Fibroblast of upper back skin (primary cell): ENCODE data around the gene HSBP1L1.

Experiments used
- DNase-seq: peaks from one replicate; pipeline ENCODE4 v3.0.0-alpha.2; 2013

HSBP1L1 gene

DNA sequence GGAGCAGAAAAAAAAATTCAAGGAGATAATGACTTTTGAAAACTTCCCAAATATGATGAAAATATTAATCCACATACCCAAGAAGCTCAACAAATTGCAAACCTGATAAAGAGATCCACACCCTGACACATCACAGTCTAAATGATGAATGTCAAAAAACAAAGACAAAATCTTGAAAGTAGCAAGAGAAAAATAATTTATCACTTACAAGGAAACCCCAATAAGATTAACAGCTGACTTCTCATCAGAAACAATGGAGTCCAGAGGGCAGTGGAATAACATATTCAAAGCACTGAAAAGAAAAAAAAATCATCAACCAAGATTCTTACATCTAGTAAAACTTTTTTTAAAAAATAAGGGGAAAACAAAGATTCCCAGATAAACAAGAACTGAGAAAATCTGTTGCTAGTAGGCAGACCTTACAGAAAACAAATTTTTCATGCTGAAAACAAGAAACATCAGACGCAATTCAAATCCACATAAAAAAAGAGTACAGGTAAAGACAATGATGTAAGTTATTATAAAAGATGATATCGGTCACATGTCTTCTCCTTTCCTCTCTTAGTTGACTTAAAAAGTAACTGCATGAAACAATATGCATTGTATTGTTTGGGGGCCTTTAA is 34.3 kb upstream of the HSBP1L1 start:
- no peak for DNase-seq

DNA sequence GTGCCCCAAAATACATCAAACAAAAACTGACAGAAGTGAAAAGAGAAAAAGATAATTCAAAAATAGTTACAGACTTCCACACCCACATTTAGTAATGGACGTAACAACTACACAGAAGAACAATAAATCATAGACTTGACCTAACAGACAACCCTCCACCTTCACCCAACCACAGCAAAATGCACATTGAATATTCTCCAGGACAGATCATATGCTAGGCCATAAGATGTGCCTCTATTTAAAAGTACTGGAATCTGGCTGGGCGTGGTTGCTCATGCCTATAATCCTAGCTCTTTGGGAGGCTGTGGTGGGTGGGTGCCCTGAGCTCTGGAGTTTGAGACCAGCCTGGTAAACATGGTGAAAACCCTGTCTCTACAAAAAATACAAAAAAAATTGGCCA is 33.0 kb upstream of the HSBP1L1 start:
- no peak for DNase-seq

DNA sequence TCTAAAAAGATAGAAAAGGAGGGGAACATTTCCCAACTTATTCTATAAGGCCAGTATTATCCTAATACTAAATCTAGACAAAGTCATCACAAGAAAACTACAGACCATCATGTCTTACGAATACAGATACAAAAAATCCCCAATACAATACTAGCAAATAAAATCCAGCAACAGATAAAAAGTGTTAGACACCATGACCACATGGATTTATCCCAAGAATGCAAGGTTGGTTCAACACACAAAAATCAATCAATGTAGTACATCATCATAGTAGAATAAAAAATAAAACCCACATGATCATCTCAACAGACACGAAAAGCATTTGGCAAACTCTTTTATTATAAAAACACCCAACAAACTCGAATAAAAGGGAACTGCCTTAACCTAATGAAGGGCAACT is 31.5 kb upstream of the HSBP1L1 start:
- no peak for DNase-seq

DNA sequence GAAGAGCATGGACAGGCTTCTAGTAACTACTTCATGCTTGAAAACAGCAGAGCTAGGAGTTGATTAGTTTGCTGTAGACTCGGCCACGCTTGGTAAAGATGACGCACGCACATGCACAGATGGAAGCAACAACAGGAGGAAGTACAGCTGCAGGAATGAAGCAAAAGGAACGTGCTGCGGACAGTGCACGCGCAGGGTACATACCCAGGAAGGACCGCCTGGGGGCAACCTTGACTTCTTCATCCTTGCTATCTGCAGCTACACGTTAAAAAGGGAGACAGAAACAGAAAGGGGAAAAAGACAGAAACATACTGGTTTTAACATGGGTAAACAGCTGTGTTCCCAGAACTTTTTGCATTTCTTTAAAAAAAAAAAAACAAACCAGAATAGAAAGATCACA is 30.7 kb upstream of the HSBP1L1 start:
- DNase-seq: peak; percentile 78

DNA sequence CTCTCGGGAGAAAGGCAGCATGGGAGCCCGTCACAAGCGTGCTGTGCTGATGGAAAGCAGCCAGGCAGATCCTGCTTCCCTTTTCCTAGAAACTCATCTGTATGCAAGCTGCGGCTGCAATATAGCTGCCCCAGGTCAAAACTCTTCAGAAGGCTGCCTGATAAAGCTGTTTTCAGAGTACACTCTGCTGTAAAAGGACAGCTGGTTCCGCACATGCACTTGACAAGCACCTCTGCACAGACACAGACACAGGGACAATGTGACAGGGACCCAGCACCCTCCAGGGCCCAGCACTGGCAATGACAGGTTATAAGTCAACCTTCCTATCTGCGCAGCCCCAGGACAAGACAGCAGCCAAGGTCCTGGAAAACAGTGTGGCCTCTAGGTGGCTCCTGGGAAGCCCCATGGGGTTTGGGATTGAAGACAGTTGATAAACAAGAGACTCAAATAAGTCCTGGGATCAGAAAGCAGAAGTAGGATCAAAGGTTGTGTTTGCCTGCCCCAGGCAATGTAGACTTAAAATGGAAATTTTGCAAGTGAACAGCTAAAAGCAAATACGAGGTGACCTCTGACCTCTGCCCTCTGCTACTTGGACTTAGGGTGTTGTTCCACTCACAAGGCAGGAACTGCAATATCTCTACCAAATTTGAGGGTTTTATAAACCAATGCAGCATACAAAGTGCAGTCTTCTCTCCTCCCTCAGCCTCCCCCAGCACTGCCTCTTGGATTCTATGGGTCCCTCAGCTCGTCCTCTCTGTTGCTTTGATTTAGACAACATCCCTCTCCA is 29.9 kb upstream of the HSBP1L1 start:
- no peak for DNase-seq

DNA sequence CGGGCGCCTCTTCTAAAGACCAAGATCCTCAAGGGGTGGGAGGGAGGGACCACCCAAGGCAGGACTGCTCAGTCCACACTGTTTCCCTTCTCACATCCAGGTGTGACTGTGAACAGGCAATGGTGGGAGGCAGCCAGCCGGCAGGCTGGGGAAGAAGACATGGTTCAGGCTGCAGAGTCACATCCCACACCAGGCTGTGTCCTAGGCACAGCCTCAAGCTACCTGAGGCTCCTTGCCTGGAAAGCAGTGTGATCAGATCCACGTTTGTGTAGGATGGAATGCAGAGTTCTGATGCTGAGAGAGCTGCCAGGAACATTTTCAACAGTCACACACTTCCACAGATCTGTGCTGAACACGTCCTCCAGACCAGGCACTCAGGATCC is 29.4 kb upstream of the HSBP1L1 start:
- no peak for DNase-seq

DNA sequence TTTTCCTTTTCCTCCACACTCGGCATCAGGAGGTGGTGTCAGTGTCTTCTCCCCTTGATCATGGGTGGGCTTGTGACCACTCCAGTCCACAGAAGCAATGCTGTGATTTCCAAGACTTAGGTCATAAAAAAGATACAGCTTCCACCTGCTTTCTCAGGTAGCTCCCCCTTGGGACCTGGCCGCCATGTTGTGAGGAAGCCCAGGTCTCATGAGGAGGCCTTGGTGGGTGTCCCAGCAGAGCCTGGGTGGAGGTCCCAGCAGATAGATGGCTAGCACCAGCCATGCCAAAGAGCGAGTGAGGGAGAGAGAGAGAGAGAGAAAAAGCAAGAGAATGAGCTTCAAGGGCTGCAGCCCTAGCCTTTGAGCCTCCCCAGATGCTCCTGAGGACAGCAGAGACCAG is 28.9 kb upstream of the HSBP1L1 start:
- DNase-seq: no peak

DNA sequence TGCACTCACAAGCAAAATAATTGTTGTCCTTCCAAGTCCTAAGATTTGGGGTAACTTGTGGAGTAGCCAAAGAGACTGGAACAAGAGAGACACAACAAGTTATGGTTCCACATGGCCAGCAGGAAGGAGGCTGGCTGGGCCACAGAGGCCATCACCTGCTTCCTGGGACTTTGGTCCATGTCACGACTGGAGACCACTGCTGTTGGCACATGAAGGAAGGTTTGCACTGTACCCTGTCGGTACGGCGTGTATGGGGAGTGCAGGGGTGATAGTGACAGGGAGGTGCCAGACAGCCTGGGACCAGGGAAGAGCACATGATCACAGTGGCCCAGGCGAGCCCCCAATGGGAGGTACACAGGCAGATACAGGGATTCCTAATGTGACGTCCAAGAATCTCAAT is 28.5 kb upstream of the HSBP1L1 start:
- no peak for DNase-seq

DNA sequence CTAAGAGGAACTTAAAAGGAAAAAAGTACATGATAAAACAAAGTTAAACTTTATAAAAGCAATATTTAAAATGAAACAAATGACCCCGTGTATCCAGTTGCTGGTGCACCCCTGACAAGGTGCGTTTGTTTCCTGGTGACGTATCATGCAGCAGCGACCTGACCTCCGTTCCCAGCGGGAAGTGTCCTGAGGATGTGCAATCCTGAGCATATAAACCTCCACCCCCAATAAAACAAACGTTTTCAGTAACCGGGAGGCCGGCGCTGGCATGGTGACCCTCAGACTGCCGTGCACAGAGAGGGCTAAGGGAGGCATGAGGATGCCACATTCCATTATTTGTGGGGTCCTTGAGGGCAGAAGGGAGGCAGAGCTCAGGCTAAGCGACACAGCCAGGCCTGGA is 27.8 kb upstream of the HSBP1L1 start:
- no peak for DNase-seq

DNA sequence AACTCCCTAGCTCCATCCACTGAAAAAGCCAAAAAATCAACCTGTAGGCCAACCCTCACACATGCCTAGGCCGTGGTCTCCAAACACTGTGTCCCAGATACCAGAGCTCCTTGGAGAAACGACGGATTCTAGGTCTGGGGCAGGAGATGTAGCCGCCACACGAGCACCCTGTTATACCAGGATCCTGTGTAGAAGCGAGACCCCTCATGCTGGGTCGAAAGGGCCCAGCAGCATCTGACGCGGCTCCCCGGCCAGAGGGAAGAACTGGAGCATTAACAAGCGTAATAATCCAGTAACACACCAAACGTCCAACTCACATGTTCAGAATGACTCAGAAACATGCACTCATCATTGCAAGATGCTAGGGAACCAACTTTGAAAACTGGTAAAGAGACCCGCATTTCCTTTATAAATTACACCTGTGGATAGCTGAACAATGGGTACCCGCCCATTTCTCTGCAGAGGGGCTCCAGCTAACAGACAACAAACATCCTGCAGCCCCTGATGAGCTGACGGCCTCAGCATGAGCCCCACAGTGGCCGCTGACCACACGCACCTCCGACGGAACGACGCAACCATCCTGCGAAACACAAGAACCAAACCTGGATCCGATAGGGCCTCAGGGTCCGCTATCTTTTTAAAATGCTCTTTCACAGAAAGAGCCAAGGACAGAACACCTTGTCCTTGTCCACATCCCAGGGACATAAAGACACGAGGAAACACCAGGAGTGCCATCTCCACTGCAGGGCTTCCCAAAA is 27.2 kb upstream of the HSBP1L1 start:
- no peak for DNase-seq

DNA sequence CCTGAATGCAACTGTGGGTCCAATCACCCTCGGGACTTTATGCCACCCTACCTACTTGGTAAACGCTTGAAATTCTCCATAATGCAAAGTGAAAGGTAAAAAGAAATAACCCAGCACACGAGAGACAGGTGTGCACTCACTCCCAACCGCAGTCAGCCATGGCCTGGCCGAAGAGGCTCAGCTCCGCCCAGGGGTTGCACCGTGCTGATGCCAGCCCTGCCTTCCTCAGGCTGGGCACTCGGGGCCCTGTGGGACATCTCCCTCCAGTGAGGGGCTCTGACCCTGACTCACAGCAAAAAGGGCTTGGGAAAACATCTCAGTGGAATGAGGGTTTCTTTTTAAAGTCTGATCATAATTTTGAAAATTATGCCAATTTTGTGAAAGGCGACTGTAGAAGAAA is 26.2 kb upstream of the HSBP1L1 start:
- DNase-seq: no peak

DNA sequence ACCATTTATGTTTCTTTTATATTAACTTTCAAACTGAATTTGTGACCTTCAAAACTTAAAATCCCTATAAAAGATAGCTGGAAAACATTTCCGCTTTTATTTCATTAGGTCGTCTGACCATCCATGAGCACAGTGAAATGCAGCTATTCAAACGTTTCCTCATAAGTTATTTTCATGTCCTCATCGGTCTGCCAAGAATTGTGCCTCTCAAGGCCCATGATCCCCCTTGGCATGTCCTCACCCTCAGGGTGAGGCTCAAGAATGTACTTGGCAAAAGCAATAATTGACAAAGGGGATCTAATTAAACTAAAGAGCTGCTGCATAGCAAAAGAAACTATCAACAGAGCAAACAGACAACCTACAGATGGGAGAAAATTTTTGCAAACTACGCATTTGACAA is 25.3 kb upstream of the HSBP1L1 start:
- DNase-seq: no peak

DNA sequence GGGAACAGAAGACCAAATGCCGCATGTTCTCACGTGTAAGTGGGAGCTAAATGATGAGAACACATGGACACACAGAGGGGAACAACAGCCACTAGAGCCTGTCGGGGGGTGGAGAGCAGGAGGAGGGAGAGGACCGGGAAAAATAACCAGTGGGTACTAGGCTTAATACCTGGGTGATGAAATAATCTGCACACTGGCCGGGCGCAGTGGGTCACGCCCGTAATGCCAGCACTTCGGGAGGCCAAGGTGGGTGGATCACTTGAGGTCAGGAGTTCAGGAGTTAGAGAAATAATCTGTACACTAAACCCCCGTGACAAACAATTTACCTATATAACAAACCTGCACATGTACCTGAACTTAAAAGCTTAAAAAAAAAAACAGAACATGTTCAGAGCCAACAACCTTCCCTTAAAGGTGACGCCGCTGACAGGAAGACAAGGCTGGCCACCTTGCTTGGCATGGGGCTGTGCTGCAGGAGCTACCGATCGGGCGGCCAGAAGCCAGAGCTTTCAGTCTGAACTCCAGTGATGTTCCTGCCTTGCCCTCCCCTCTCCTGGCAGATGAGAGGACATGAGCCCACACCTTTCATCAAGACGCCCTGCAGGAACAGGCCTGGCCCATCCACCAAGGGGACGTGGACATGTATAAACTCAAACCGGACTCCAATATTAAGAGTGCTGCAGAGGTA is 24.2 kb upstream of the HSBP1L1 start:
- DNase-seq: no peak

DNA sequence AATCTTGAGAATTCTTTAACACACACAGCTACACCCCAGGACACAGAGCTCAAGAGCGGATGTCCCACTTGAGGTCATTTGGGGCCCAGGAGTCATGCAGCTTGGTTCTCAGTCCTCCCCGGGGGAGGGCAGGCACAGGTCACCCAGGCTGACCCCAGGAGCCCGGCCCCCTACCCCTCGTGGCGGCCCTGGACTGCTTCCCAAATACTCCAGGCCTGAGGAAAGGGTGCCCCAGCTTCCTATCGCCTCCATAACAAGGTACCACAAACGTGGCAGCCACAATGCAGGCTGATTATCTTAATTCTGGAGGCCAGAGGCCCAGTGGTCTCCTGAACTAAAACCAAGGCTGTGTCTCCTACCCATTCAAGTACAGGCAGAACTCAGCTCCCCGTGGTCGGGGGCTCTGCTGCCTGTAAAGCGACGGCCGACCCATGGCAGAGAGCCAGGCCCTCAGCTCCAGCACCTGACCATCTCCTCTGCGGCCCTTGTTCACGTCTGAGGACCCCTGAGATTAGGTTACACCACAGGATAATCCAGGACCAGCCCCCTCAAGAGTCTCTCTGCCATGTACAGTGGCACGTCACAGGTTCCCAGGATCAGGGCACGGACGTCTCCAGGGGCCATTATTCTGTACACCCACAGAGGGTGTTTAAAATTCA is 23.5 kb upstream of the HSBP1L1 start:
- DNase-seq: no peak

DNA sequence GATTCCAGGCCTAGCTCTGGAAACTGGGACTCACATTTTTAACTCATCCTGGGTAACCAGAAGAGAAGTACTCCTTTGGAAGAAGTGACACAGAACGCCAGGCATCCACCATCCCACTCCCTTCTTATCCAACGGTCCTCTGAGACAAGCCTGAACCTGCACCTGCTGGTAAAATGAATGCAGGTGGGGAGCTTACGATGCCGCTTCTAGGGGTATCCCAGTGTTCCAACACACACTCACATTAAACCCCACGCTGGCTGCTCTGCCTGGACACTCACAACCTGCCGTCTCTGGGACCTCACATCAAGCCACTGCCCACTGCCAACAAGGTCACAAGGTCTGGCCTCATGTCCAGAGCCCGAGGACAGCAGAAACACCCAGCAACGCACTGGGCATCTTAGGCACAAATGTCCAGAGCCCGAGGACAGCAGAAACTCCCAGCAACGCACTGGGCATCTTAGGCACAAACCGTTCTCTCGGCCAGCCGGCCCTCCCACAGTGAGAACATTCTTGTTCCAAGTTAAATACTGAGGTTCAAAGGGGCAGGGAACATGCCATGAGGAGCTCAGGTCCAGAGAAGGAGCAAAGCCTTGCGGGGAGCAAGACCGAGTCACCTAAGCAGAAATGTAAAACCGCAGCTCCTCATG is 22.8 kb upstream of the HSBP1L1 start:
- no peak for DNase-seq

DNA sequence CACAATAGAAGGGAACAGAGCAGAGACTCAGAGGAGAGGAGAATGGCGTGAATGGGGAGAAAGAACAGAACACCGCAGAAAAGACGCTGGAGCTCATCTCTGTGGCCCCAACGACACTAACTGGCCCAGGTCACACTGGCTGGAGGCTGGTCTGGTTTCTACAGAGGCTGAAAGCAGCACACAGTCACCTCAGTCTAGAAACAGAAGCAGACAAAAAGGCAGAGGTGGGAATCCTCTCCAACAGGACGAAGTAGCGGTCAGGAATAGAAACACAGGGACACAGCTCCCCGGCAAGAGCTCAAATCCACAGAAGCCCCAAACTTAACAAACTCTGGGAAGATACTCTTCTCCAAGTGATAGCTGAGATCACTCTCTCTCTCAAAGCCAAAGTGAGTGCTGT is 22.2 kb upstream of the HSBP1L1 start:
- DNase-seq: no peak

DNA sequence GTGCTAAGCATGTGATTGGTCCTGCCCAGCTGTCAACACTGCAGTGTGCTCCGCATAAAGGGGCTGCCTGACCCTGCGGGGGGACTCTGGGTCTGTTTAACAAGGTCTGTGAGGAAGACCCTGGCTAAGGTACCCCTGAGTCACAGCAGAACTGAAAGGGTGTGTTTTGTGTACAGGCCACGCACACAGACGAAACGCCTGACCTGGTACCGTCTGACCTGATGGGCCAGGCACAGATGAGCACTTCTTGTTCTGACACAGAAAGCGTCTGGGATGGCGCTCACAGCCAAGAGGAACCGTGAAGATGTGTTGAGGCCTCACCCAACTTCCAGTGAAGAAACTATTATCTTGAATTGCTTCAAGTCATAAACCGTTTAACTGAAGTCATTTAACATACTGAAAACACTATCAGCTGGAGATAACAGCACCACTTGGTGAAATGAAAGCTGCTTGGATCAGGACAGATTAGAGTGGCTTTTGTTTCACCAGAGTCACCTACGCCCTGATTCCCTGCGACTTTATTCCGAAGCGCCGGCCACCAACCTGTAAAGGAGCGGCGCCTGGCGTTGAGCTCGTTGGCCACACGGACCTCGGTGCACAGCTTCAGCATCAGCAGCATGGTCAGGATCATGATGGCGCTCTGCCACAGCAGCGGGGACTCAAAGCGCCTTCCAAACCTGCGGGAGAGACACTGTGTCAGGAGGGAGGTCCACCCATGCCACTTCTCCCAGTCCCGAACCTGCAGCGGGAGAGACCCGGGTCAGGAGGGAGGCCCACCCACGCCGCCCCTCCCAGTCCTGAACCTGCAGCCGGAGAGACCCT is 21.4 kb upstream of the HSBP1L1 start:
- no peak for DNase-seq

DNA sequence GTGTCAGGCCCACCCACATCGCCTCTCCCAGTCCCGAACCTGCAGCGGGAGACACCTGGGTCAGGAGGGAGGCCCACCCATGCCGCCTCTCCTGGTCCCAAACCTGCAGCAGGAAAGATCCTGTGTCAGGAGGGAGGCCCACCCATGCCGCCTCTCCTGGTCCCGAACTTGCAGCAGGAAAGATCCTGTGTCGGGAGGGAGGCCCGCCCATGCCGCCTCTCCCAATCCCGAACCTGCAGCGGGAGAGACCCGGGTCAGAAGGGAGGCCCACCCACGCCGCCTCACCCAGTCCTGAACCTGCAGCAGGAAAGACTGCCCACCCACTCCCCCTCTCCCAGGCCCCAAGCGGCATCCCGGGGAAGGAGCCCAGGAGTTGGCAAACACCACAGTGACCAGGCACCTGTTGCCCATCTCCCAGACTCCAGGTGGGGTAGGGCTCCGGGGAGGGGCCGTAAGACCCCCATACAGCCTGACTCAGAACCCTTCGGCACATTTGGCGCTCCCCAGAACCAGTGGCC is 20.8 kb upstream of the HSBP1L1 start:
- DNase-seq: no peak

DNA sequence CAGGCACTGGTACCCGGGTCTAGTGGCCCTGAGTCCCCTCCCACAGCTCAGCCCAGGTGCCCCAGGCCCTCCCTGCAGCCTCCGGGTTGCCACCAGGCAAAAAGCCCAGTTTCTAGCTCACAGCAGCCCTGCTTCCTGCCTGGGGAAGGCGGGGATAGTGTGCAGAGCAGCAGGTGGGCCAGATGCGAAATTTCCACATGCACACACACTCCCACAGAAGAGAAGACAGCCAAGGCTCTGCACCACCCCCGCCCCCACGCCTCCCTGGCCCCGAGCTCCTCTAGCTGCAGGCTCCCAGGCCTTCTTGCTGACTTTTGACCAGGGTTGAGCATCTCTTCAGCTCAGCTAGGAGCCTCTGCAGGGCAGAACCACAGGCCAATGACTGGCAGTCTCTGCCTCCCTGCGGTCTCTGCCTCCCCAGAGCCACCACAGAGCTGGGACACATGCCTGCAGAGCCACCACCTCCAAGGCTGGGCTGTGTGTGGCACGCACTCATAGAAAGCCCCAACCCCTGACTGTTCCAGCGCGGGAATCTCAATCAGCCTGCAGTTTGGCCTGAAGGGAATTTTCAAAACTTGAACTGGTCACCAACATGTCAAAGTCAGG is 20.2 kb upstream of the HSBP1L1 start:
- no peak for DNase-seq

DNA sequence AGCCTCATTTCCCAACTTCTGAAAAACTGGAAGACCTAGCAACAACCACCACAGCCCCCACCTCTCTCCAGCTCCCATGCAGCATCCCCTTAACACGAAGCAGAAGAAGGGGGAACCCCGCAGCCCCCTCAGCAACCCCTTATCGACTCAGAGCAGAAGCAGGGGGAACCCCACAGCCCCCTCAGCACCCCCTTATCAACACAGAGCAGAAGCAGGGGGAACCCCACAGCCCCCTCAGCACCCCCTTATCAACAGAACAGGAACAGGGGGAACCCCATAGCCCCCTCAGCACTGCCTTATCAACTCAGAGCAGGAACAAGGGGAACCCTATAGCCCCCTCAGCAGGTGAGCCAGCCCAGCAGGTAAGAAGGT is 19.7 kb upstream of the HSBP1L1 start:
- DNase-seq: no peak
